Measurements from ENCODE around the gene HOXB2.

- TF ChIP-seq CTCF (IDR thresholded peaks at IDR 0.05) (no peak), POLR2A (IDR thresholded peaks at IDR 0.05) (no peak)
Observed at GRCh38 chr17:48515925-48516900, 28.7 kb downstream of the HOXB2 start.

All from testis (tissue), 2 donors.